ENCODE data around the gene MED22. TPM values are rescaled to one million over a fixed set of nuclear protein-coding genes. Genes with fewer than 3 reads are reported as not detected.
"Not testable (repeated sequence)": the region's sequence is repeated elsewhere in the genome, so short reads cannot be mapped to it uniquely, and the experiment has no call there.

The MED22 gene
- total and polyA plus RNA-seq, 2 experiments from 2014 or later: 74.9 to 125 TPM

GRCh38 chr9:133331641-133332380 is 16.1 kb downstream of the MED22 start:
- H3K9me3 ChIP-seq (ENCODE audit: low read depth): no peaks in the 10 kb centered on the region
- H3K4me1 ChIP-seq (ENCODE audit: low read depth): peaks cover 5% of the 10 kb centered on the region
- H3K27me3 ChIP-seq: no peaks in the 10 kb centered on the region
- no peak overlapping the region for H3K4me3 ChIP-seq
- TF ChIP-seq, protein P1, sequence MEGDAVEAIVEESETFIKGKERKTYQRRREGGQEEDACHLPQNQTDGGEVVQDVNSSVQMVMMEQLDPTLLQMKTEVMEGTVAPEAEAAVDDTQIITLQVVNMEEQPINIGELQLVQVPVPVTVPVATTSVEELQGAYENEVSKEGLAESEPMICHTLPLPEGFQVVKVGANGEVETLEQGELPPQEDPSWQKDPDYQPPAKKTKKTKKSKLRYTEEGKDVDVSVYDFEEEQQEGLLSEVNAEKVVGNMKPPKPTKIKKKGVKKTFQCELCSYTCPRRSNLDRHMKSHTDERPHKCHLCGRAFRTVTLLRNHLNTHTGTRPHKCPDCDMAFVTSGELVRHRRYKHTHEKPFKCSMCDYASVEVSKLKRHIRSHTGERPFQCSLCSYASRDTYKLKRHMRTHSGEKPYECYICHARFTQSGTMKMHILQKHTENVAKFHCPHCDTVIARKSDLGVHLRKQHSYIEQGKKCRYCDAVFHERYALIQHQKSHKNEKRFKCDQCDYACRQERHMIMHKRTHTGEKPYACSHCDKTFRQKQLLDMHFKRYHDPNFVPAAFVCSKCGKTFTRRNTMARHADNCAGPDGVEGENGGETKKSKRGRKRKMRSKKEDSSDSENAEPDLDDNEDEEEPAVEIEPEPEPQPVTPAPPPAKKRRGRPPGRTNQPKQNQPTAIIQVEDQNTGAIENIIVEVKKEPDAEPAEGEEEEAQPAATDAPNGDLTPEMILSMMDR (IDR thresholded peaks at IDR 0.05; ENCODE audit: low read depth, low read length): no peak
- DNase-seq (ENCODE audit: low read depth in 1 of 2, low spot score in 1 of 2): no peak
- no peak overlapping the region for H3K27ac ChIP-seq
- H3K36me3 ChIP-seq: peaks cover 32% of the 10 kb centered on the region

DNA sequence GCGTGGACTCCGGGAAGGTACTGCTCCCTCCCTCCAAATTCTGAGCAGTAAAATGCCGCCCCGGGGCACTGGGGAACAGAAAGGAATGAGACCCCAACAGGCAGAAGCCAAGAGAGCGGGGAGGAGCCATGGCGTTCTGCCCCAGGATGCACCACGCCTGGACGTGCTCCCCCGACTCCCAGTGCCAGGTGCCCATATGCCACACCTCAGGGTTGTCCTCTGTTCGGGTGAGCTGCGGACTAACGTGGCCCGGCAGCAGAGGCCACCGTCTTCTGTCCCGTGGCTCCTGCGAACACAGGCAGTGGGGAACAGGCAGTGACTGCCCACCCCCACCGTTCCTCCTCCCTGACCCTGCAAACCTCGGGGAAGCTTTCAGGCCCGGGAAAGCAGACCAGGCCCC is 16.7 kb downstream of the MED22 start:
- no peaks in the 10 kb centered on the region for H3K9me3 ChIP-seq (ENCODE audit: low read depth)
- H3K27ac ChIP-seq: no peak overlapping the region
- no peaks in the 10 kb centered on the region for H3K27me3 ChIP-seq
- peaks cover 5% of the 10 kb centered on the region for H3K4me1 ChIP-seq (ENCODE audit: low read depth)
- TF ChIP-seq, protein P1 (IDR thresholded peaks at IDR 0.05; ENCODE audit: low read depth, low read length): no peak
- DNase-seq (ENCODE audit: low read depth in 1 of 2, low spot score in 1 of 2): no peak
- H3K36me3 ChIP-seq: peaks cover 32% of the 10 kb centered on the region
- H3K4me3 ChIP-seq: no peak overlapping the region

DNA sequence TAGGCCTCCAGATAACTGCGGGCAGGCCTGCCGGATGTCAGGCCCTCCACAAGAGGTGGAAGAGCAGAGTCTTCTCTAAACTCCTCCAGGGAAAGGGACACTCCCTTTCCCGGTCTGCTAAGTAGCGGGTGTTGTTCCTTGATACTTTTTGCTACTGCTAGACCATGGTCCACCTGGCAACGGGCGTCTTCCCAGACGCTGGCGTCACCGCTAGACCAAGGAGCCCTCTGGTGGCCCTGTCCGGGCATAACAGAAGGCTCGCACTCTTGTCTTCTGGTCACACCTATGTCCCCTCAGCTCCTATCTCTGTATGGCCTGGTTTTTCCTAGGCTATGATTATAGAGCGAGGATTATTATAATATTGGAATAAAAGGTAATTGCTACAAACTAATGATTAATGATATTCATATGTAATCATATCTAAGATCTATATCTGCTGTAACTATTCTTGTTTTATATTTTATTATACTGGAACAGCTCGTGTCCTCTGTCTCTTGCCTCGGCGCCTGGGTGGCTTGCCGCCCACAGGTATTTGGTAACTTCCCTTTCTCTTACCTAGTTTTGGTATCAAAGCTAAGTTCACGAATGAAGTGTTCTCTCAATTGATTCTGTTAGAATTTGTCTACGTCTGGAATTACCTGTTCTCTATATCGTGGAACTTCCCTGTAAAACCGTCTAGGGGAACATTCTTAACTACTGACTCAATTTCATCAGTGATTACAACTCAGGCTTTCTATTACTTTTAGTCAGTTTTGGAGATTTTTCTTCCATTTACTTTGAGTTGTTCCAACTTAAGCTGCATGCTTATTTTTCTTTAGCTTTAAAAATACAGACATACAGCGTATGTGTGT is 18.4 kb downstream of the MED22 start:
- H3K27me3 ChIP-seq; H3K4me1 ChIP-seq (ENCODE audit: low read depth); H3K4me3 ChIP-seq; H3K9me3 ChIP-seq (ENCODE audit: low read depth): not testable (repeated sequence)
- TF ChIP-seq, protein P1 (IDR thresholded peaks at IDR 0.05; ENCODE audit: low read depth, low read length): peak; percentile 60
- peaks cover 32% of the 10 kb centered on the region for H3K36me3 ChIP-seq
- peak overlapping the region; percentile 5 for H3K27ac ChIP-seq
- DNase-seq (ENCODE audit: low read depth in 1 of 2, low spot score in 1 of 2): peak in 1 of 2 donors; percentile 36

DNA sequence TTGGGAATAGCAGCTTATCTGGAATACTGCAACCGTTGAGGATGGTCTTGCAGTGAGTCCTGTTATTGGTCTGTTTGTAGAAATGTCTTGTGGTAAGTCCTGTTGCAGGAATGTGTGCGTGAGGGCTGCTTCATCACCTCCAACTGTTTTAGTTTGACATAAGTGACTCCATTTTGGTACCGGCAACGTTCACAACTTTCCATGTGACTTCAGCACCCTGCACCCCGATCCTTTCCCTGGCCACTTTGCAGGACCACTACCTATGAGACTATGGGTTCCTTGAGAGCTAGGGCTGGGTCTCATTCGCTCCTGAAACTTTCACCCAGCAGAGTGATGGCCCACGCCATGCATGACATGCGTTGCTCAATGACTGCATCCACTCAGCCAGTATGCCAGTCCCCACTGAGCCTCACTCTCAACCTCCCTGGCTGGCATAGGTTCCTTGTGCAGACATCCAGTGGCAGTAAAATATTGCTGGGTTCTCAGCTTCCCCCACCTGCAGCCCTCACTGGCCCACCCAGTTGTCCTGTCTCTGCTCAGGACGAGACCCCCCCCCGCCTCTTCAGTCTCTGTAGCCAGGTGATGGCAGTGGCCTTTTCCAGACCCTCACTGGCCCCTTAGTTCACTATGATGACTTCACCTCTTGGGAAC is 20.0 kb downstream of the MED22 start:
- Histone ChIP-seq H3K4me3 (no peak overlapping the region), H3K27ac (no peak overlapping the region), H3K9me3 (ENCODE audit: low read depth) (no peaks in the 10 kb centered on the region), H3K27me3 (no peaks in the 10 kb centered on the region), H3K36me3 (peaks cover 24% of the 10 kb centered on the region), H3K4me1 (ENCODE audit: low read depth) (no peaks in the 10 kb centered on the region)
- no peak for DNase-seq (ENCODE audit: low read depth in 1 of 2, low spot score in 1 of 2)
- TF ChIP-seq, protein P1 (IDR thresholded peaks at IDR 0.05; ENCODE audit: low read depth, low read length): no peak

- H3K4me3 ChIP-seq; H3K4me1 ChIP-seq (ENCODE audit: low read depth); H3K9me3 ChIP-seq (ENCODE audit: low read depth); H3K27ac ChIP-seq; DNase-seq (ENCODE audit: low read depth in 1 of 2, low spot score in 1 of 2); H3K27me3 ChIP-seq: not testable (repeated sequence)
- peaks cover 19% of the 10 kb centered on the region for H3K36me3 ChIP-seq
Observed at GRCh38 chr9:133327021-133327420, 20.9 kb downstream of the MED22 start.

All from cardiac muscle cell (in vitro differentiated cells and primary cell).